ENCODE data around the gene DTWD1. TPM values are rescaled to one million over a fixed set of nuclear protein-coding genes. Genes with fewer than 3 reads are reported as not detected.

DTWD1 gene
- polyA plus RNA-seq, 1 experiment = 65.4 TPM

DNA sequence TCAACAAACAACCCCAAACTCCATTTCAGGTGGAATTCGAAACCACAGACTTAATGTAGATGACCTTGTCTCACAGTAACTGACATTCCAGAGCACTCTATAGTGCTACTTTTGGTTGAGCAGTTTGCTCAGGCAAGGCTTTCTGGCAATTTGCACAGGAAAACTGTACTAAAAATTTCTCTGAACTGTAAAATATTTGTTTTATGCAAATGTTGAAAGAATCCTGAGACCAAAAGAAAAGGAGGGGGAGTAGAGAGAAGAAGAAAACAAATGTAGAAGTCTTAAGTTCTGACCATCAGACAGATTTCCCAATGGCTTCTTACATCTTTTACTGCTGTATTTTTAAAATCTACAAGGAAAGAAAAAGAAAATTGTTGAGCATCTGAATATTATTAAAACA, 53.5 kb downstream of the DTWD1 start:
- TF ChIP-seq, protein P1, sequence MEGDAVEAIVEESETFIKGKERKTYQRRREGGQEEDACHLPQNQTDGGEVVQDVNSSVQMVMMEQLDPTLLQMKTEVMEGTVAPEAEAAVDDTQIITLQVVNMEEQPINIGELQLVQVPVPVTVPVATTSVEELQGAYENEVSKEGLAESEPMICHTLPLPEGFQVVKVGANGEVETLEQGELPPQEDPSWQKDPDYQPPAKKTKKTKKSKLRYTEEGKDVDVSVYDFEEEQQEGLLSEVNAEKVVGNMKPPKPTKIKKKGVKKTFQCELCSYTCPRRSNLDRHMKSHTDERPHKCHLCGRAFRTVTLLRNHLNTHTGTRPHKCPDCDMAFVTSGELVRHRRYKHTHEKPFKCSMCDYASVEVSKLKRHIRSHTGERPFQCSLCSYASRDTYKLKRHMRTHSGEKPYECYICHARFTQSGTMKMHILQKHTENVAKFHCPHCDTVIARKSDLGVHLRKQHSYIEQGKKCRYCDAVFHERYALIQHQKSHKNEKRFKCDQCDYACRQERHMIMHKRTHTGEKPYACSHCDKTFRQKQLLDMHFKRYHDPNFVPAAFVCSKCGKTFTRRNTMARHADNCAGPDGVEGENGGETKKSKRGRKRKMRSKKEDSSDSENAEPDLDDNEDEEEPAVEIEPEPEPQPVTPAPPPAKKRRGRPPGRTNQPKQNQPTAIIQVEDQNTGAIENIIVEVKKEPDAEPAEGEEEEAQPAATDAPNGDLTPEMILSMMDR (IDR thresholded peaks at IDR 0.05; ENCODE audit: low read depth, low read length) = no peak
- Histone ChIP-seq H3K4me3 (ENCODE audit: low read depth, low read length) (no peak overlapping the region), H3K27ac (ENCODE audit: low read depth, low read length) (no peak overlapping the region), H3K9me3 (ENCODE audit: control insufficient read depth, insufficient read depth, low read length) (no peaks in the 10 kb centered on the region), H3K27me3 (ENCODE audit: control insufficient read depth, insufficient read depth, low read length) (no peaks in the 10 kb centered on the region)
- CTCF ChIA-PET = no interaction called here
- POLR2A ChIA-PET = interaction anchor here (0.6 kb wide), 1 partner anchor 181 kb away, joined by 3 read pairs; no protein-coding TSS in a partner anchor
- DNase-seq (ENCODE audit: low read depth, low spot score) = no peak

- ChIA-PET POLR2A (no interaction called here), CTCF (interaction anchor here (0.6 kb wide), 2 partner anchors 132 to 377 kb away, joined by 3 read pairs; no protein-coding TSS in a partner anchor)
- no peak overlapping the region for H3K27ac ChIP-seq (ENCODE audit: low read depth, low read length)
- DNase-seq (ENCODE audit: low read depth, low spot score) = peak; percentile 55
- H3K27me3 ChIP-seq (ENCODE audit: control insufficient read depth, insufficient read depth, low read length) = no peaks in the 10 kb centered on the region
- no peaks in the 10 kb centered on the region for H3K9me3 ChIP-seq (ENCODE audit: control insufficient read depth, insufficient read depth, low read length)
- TF ChIP-seq, protein P1 (IDR thresholded peaks at IDR 0.05; ENCODE audit: low read depth, low read length) = peak; percentile 49
- no peak overlapping the region for H3K4me3 ChIP-seq (ENCODE audit: low read depth, low read length)
Observed at GRCh38 chr15:49675041-49675440, 54.2 kb downstream of the DTWD1 start.

- DNase-seq (ENCODE audit: low read depth, low spot score) = no peak
- POLR2A ChIA-PET = no interaction called here
- H3K9me3 ChIP-seq (ENCODE audit: control insufficient read depth, insufficient read depth, low read length) = no peaks in the 10 kb centered on the region
- TF ChIP-seq, protein P1 (IDR thresholded peaks at IDR 0.05; ENCODE audit: low read depth, low read length) = no peak
- H3K27ac ChIP-seq (ENCODE audit: low read depth, low read length) = no peak overlapping the region
- CTCF ChIA-PET = no interaction called here
- no peak overlapping the region for H3K4me3 ChIP-seq (ENCODE audit: low read depth, low read length)
- no peaks in the 10 kb centered on the region for H3K27me3 ChIP-seq (ENCODE audit: control insufficient read depth, insufficient read depth, low read length)
Observed at GRCh38 chr15:49678655-49679054, 57.8 kb downstream of the DTWD1 start.

DNA sequence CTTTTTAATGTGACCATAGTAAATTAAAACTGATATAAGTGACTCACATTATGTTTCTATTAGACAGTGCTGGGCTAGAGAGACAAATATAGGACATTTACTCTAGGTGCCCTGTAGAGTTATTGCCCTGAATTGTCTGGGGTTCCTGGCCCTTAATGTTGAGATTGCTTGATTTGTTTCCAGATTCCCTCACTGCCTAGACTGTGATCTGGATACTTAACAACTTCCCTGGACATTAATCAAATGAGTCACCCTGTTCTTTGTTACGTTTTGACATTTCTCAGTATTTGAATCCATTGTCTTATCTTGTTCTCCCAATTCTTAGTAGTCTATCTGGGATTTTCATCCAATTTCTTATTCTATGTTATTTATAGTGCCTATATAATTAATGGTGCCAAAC, 65.8 kb downstream of the DTWD1 start:
- Histone ChIP-seq H3K27ac (ENCODE audit: low read depth, low read length) (no peak overlapping the region), H3K27me3 (ENCODE audit: control insufficient read depth, insufficient read depth, low read length) (no peaks in the 10 kb centered on the region), H3K4me3 (ENCODE audit: low read depth, low read length) (no peak overlapping the region), H3K9me3 (ENCODE audit: control insufficient read depth, insufficient read depth, low read length) (no peaks in the 10 kb centered on the region)
- POLR2A ChIA-PET = no interaction called here
- CTCF ChIA-PET = no interaction called here
- DNase-seq (ENCODE audit: low read depth, low spot score) = no peak
- TF ChIP-seq, protein P1 (IDR thresholded peaks at IDR 0.05; ENCODE audit: low read depth, low read length) = no peak

GRCh38 chr15:49688135-49688790, 67.4 kb downstream of the DTWD1 start:
- no peak overlapping the region for H3K27ac ChIP-seq (ENCODE audit: low read depth, low read length)
- ChIA-PET CTCF (no interaction called here), POLR2A (interaction anchor here (0.6 kb wide), 1 partner anchor 167 kb away, joined by 3 read pairs; no protein-coding TSS in a partner anchor)
- no peaks in the 10 kb centered on the region for H3K9me3 ChIP-seq (ENCODE audit: control insufficient read depth, insufficient read depth, low read length)
- no peaks in the 10 kb centered on the region for H3K27me3 ChIP-seq (ENCODE audit: control insufficient read depth, insufficient read depth, low read length)
- H3K4me3 ChIP-seq (ENCODE audit: low read depth, low read length) = no peak overlapping the region
- peak; percentile 7 for DNase-seq (ENCODE audit: low read depth, low spot score)
- TF ChIP-seq, protein P1 (IDR thresholded peaks at IDR 0.05; ENCODE audit: low read depth, low read length) = no peak

All from AG04450 (cell line).